ENCODE data around the gene SPAG16.

GRCh38 chr2:214201892-214202291 lies 917.6 kb downstream of the SPAG16 start:
- TF ChIP-seq CTCF (IDR thresholded peaks at IDR 0.05) (no peak), POLR2A (IDR thresholded peaks at IDR 0.05) (no peak)

Measured in testis (tissue), 2 donors.